GM21515 (cell line): Measurements from ENCODE around the gene HNRNPA2B1.

Experiments used
- ATAC-seq: cut with Tn5 transposase; IDR thresholded peaks from one replicate; pipeline ENCODE4 v1.9.1; 2021; ENCODE audit not compliant: unreplicated experiment

Gene HNRNPA2B1

GRCh38 chr7:26200444-26201246 lies at the start of gene HNRNPA2B1:
Gene HNRNPA2B1 (minus strand): TSS chr7:26200746. CDS start chr7:26200577, 169 bp downstream.
- ATAC-seq = peak; percentile 62

- ATAC-seq = no peak
Measured at GRCh38 chr7:26250239-26250638, 49.7 kb upstream of the HNRNPA2B1 start.

GRCh38 chr7:26245150-26245549 lies 44.6 kb upstream of the HNRNPA2B1 start:
- ATAC-seq = no peak

GRCh38 chr7:26238032-26238431 lies 37.5 kb upstream of the HNRNPA2B1 start:
- no peak for ATAC-seq

GRCh38 chr7:26237035-26237807 lies 36.7 kb upstream of the HNRNPA2B1 start:
- no peak for ATAC-seq

- ATAC-seq = no peak
Measured at GRCh38 chr7:26233902-26234511, 33.5 kb upstream of the HNRNPA2B1 start.

- no peak for ATAC-seq
Measured at GRCh38 chr7:26227987-26228386, 27.4 kb upstream of the HNRNPA2B1 start.

GRCh38 chr7:26224359-26224758 lies 23.8 kb upstream of the HNRNPA2B1 start:
- no peak for ATAC-seq

GRCh38 chr7:26216049-26216448 lies 15.5 kb upstream of the HNRNPA2B1 start:
- no peak for ATAC-seq

GRCh38 chr7:26213807-26214515 lies 13.4 kb upstream of the HNRNPA2B1 start:
- no peak for ATAC-seq

- no peak for ATAC-seq
Measured at GRCh38 chr7:26212921-26213718, 12.6 kb upstream of the HNRNPA2B1 start.

GRCh38 chr7:26208040-26208439 lies 7.5 kb upstream of the HNRNPA2B1 start:
- ATAC-seq = no peak

GRCh38 chr7:26203016-26203415 lies 2.5 kb upstream of the HNRNPA2B1 start:
- no peak for ATAC-seq

GRCh38 chr7:26202019-26202990 lies 1.8 kb upstream of the HNRNPA2B1 start:
- no peak for ATAC-seq

GRCh38 chr7:26201247-26202018 lies 887 bp upstream of the HNRNPA2B1 start, which contains the start of gene CBX3:
Gene CBX3 (plus strand): TSS chr7:26201745. CDS start chr7:26202999, 1,254 bp downstream.
- ATAC-seq = peak; percentile 40

GRCh38 chr7:26200038-26200443 lies 505 bp downstream of the HNRNPA2B1 start:
- peak; percentile 14 for ATAC-seq

- ATAC-seq = no peak
Measured at GRCh38 chr7:26199301-26200037, 1.1 kb downstream of the HNRNPA2B1 start.

- no peak for ATAC-seq
Measured at GRCh38 chr7:26198781-26199169, 1.8 kb downstream of the HNRNPA2B1 start.
